ENCODE results near the gene SESN1.

- no peak for TF ChIP-seq CTCF (IDR thresholded peaks at IDR 0.05)
- no peak for TF ChIP-seq POLR2AphosphoS5 (IDR thresholded peaks at IDR 0.05)
Measured at GRCh38 chr6:108952776-108953486, 141.7 kb downstream of the SESN1 start.
